WTC11 (cell line): Measurements from ENCODE around the gene FZR1. TPM values are rescaled to one million over a fixed set of nuclear protein-coding genes. Genes with fewer than 3 reads are reported as not detected.

Experiments
- ZNF232 ChIP-seq: sonication (generic); formaldehyde crosslinking; IDR thresholded peaks from 2 replicates; pipeline ENCODE4 v1.8.0; 2022; ENCODE audit warnings: mild to moderate bottlenecking, missing genetic modification reagents
- total RNA-seq: library from RNA; stranded (reverse); gene quantifications from 3 replicates; pipeline ENCODE4 v1.2.3, GENCODE V29; 2021
- TF ChIP-seq, protein P1 (sequence below): sonication (generic); formaldehyde crosslinking; IDR thresholded peaks from 2 replicates; pipeline ENCODE4 v1.8.0; 2022; ENCODE audit warnings: mild to moderate bottlenecking, missing genetic modification reagents
- TF ChIP-seq, protein P2 (sequence below): fragments of 250-450 bp; sonication (Bioruptor Pico); IDR thresholded peaks from 2 replicates; pipeline ENCODE4 v1.9.0; 2021; ENCODE audit warnings: mild to moderate bottlenecking

FZR1 gene
- total RNA-seq, 1 experiment from 2014 or later, result 60.8 TPM

DNA sequence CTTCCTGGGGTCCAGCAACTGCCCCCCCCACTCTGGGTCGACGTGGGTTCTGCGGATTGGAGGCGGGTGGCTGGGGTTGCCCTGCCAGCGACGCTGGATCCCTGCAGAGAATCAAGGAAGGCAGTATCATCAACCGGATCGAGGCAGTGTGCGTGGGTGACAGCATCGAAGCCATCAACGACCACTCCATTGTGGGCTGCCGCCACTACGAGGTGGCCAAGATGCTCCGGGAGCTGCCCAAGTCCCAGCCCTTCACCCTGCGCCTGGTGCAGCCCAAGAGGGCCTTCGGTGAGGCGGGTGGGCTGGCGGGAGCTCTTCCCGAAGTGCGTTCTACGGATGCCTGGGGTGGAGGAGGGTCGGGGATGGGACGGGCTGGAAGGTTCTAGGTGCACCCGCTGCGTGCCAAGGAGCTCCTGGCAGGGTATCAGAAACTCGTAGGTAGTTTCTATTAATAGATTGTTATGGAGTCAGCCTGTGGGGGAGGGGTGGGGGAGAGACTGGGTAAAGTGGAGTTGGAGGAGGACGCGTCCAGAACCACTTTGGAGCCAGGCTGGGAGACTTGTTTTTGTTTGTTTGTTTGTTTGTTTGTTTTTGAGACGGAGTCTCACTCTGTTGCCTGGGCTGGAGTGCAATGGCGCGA is 80.7 kb downstream of the FZR1 start (continued):
- TF ChIP-seq, protein P1, sequence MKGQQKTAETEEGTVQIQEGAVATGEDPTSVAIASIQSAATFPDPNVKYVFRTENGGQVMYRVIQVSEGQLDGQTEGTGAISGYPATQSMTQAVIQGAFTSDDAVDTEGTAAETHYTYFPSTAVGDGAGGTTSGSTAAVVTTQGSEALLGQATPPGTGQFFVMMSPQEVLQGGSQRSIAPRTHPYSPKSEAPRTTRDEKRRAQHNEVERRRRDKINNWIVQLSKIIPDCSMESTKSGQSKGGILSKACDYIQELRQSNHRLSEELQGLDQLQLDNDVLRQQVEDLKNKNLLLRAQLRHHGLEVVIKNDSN, result no peak
- TF ChIP-seq ZNF232 (CRISPR knock-in tag), result no peak
- TF ChIP-seq, protein P2, sequence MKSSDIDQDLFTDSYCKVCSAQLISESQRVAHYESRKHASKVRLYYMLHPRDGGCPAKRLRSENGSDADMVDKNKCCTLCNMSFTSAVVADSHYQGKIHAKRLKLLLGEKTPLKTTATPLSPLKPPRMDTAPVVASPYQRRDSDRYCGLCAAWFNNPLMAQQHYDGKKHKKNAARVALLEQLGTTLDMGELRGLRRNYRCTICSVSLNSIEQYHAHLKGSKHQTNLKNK, result no peak

Other genes starting within 250 kb of the FZR1 start
- gene NFIC, start 139.7 kb upstream of the FZR1 start, total RNA-seq, result 3.5 to 4.4 TPM (median 4.0 TPM) in 3 replicates
- 2.8 to 9.9 TPM (median 7.4 TPM) in 3 replicates for gene SMIM24, start 25.8 kb upstream of the FZR1 start, total RNA-seq
- not detected in 3 replicates for gene SMIM44, start 22.9 kb upstream of the FZR1 start, total RNA-seq
- 16.9 to 22.2 TPM (median 18.3 TPM) in 3 replicates for gene DOHH, start 5.6 kb upstream of the FZR1 start, total RNA-seq
- 3.3 to 6.3 TPM (median 4.7 TPM) in 3 replicates for gene TEKTIP1, start 32.9 kb downstream of the FZR1 start, total RNA-seq
- gene MFSD12, start 51.3 kb downstream of the FZR1 start, total RNA-seq, result 59.9 to 75.4 TPM (median 71.0 TPM) in 3 replicates
- gene HMG20B, start 66.6 kb downstream of the FZR1 start, total RNA-seq, result 115 to 132 TPM (median 121 TPM) in 3 replicates
- gene GIPC3, start 79.2 kb downstream of the FZR1 start, total RNA-seq, result 1.0 to 2.3 TPM (median 1.6 TPM) in 3 replicates
- 1.0 to 1.4 TPM (median 1.3 TPM) in 3 replicates for gene TBXA2R, start 100.6 kb downstream of the FZR1 start, total RNA-seq
- gene CACTIN, start 120.5 kb downstream of the FZR1 start, total RNA-seq, result 39.3 to 43.0 TPM (median 42.2 TPM) in 3 replicates
- gene PIP5K1C, start 194.2 kb downstream of the FZR1 start, total RNA-seq, result 34.0 to 36.2 TPM (median 36.0 TPM) in 3 replicates
- gene TJP3, start 202.1 kb downstream of the FZR1 start, total RNA-seq, result 36.2 to 44.0 TPM (median 39.7 TPM) in 3 replicates